K562 (cell line): ENCODE results near the gene DUOX2. TPM values are rescaled to one million over a fixed set of nuclear protein-coding genes. Genes with fewer than 3 reads are reported as not detected.
A peak's percentile ranks its signal among the peaks of the same experiment; 100 is the strongest.

Source experiments
- ARID4B ChIP-seq: sonication (generic); formaldehyde crosslinking; IDR thresholded peaks from 2 replicates; pipeline ENCODE4 v1.8.0; 2022; ENCODE audit warnings: mild to moderate bottlenecking, missing genetic modification reagents
- BHLHE40 ChIP-seq: IDR thresholded peaks from 2 replicates; pipeline ENCODE4 v1.6.1; 2011; ENCODE audit warnings: low read length, improper control_type of control experiment
- CC2D1A ChIP-seq: fragments of 450-650 bp; IDR thresholded peaks from 2 replicates; pipeline ENCODE4 v1.6.1; 2017; ENCODE audit warnings: mild to moderate bottlenecking
- E2F6 ChIP-seq, 2 experiments: IDR thresholded peaks; 2 replicates each; pipeline ENCODE4 v1.6.1; 2011; ENCODE audit warnings: borderline replicate concordance in 1 of 2, control low read depth in 1 of 2, low read depth in 1 of 2, low read length in 1 of 2, mild to moderate bottlenecking in 1 of 2, mixed read lengths in 1 of 2, moderate library complexity in 1 of 2; ENCODE audit not compliant: insufficient read depth in 1 of 2, insufficient read length in 1 of 2, poor library complexity in 1 of 2, severe bottlenecking in 1 of 2; ENCODE audit errors: extremely low read depth in 1 of 2
- FOXA3 ChIP-seq, 2 experiments: fragments of 450-650 bp in 1 of 2; sonication (generic) in 1 of 2; formaldehyde crosslinking; IDR thresholded peaks in 1 of 2; conservative IDR thresholded peaks in 1 of 2; 2 replicates each; pipeline versions ENCODE4 v1.4.0 to v1.8.0; 2020 to 2022; ENCODE audit warnings: mild to moderate bottlenecking in 2 of 2, missing genetic modification reagents in 1 of 2
- GTF2F1 ChIP-seq: IDR thresholded peaks from 2 replicates; pipeline ENCODE4 v1.6.1; 2011; ENCODE audit warnings: low read depth, low read length, improper control_type of control experiment
- HMG20B ChIP-seq: fragments of 250-450 bp; sonication (Bioruptor Pico); IDR thresholded peaks from 2 replicates; pipeline ENCODE4 v1.5.0; 2021; ENCODE audit warnings: mild to moderate bottlenecking
- HSF4 ChIP-seq: fragments of 250-450 bp; sonication (Bioruptor Pico); IDR thresholded peaks from 2 replicates; pipeline ENCODE4 v2.1.2; 2022; ENCODE audit warnings: mild to moderate bottlenecking, moderate library complexity, borderline replicate concordance
- NFIX ChIP-seq: fragments of 250-450 bp; sonication (Bioruptor Pico); IDR thresholded peaks from 2 replicates; pipeline ENCODE4 v1.4.0; 2020; ENCODE audit warnings: low read depth, mild to moderate bottlenecking, moderate library complexity
- NUFIP1 ChIP-seq: fragments of 450-650 bp; IDR thresholded peaks from 2 replicates; pipeline ENCODE4 v1.6.1; 2018; ENCODE audit not compliant: partially characterized antibody
- RBM15 ChIP-seq: fragments of 200-400 bp; formaldehyde crosslinking; IDR thresholded peaks from 2 replicates; pipeline ENCODE4 v1.6.1; 2018; ENCODE audit warnings: mild to moderate bottlenecking, low read length, moderate library complexity; ENCODE audit not compliant: insufficient read depth
- TBL1XR1 ChIP-seq, 2 experiments: IDR thresholded peaks; 2 replicates each; pipeline ENCODE4 v1.6.1; 2012; ENCODE audit warnings: improper control_type of control experiment in 2 of 2, low read length in 2 of 2, mild to moderate bottlenecking in 1 of 2
- THRAP3 ChIP-seq: fragments of 450-650 bp; IDR thresholded peaks from 2 replicates; pipeline ENCODE4 v1.6.1; 2016; ENCODE audit warnings: mild to moderate bottlenecking, inconsistent platforms, borderline replicate concordance
- ZBTB12 ChIP-seq: fragments of 250-450 bp; sonication (Bioruptor Pico); IDR thresholded peaks from 2 replicates; pipeline ENCODE4 v1.4.0; 2020
- ZBTB34 ChIP-seq: fragments of 250-450 bp; sonication (Bioruptor Pico); IDR thresholded peaks from 2 replicates; pipeline ENCODE4 v1.8.0; 2021; ENCODE audit warnings: mild to moderate bottlenecking, moderate library complexity
- ZKSCAN1 ChIP-seq: fragments of 150-350 bp; IDR thresholded peaks from 2 replicates; pipeline ENCODE4 v1.6.1; 2016; ENCODE audit warnings: low read depth, low read length
- ZNF12 ChIP-seq: sonication (generic); formaldehyde crosslinking; IDR thresholded peaks from 2 replicates; pipeline ENCODE4 v1.4.0; 2020; ENCODE audit warnings: mild to moderate bottlenecking, missing genetic modification reagents
- polyA plus RNA-seq, 8 experiments: library from polyadenylated mRNA; depleted of rRNA in 4 of 8; stranded (reverse) in 5 of 8; unstranded in 3 of 8; fragments of >200 nt; fragmentation: Nextera tagmentation in 2 of 8; fragmentation: Illumina TruSeq in 1 of 8; extraction: Ambion mirVana in 2 of 8; extraction: Trizol in 1 of 8; gene quantifications; 2 replicates each; pipeline versions ENCODE4 v1.2.1 to v1.2.3, GENCODE V29; 2011 to 2014; ENCODE audit warnings: inconsistent platforms in 1 of 8, missing spikeins in 1 of 8
- total RNA-seq, 7 experiments: library from RNA; depleted of rRNA in 6 of 7; stranded (reverse); fragments of >200 nt in 6 of 7; fragmentation: Illumina TruSeq in 2 of 7; extraction: Trizol in 2 of 7; gene quantifications; 2 replicates each; pipeline versions ENCODE4 v1.2.1 to v1.2.3, GENCODE V29; 2011 to 2021; ENCODE audit warnings: low replicate concordance in 1 of 7

DUOX2 gene
- total and polyA plus RNA-seq, 9 of the 15 experiments (the other 6 are each of a cell fraction or from before 2014, with no cell fraction given), result 0.01 to 0.03 (median 0.02) TPM; not detected in 6

DNA sequence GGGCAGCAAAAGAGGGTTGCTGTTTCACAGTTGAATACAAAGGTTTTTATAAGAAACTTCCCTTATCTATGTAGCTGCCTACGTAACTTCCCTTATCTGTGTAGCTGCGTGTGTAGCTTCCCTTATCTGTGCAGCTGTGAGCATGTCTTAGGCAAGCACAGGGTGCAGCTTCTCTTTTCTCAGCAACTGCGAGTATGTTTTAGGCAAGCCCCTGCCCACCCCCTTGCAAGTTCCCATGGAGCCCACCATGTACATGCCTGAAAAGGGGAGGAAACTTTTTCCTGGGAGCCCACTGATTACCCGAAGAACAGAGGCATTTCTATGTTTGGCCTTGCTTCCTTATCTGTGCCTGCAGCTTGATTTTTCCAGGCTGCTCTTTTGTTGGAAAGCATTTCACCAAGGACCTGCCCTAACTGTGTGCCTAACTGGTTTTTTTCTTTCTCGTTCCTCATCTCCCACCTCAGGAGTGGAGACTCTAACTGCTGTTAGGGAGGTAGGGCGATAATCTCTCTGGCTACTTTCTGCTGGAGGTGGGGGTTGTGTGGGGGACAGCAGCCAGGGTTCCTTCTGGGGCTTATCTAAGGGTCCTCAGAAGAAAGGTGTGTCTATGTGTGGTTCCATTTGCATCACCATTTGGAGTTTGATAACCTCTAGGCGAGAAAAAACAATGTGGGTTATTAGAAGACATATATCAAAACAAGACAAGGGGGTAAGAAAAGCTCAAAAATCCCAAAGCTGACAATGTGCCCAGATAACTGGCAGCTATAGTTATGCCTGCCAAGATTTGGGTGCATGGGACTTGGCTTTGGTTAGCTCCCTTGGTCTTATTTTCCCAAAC lies 65.0 kb downstream of the DUOX2 start (continued):
- peak; percentile 32 for TF ChIP-seq NUFIP1
- no peak for TF ChIP-seq ZBTB34 (CRISPR knock-in tag)
- peak; percentile 75; the same call in 1 of the 2 replicates for TF ChIP-seq HSF4 (CRISPR knock-in tag)
- TF ChIP-seq E2F6 (IDR thresholded peaks at IDR 0.05; ENCODE audit: borderline replicate concordance in 1 of 2, extremely low read depth in 1 of 2, insufficient read depth in 1 of 2, insufficient read length in 1 of 2, low read depth in 1 of 2, low read length in 1 of 2, poor library complexity in 1 of 2, severe bottlenecking in 1 of 2), result no peak
- 0 out of 2 replicates have a peak, but pooled peaks have one; percentile 37 for TF ChIP-seq ARID4B (CRISPR knock-in tag)
- no peak for TF ChIP-seq FOXA3 (CRISPR knock-in tag; conservative IDR thresholded peaks at IDR 0.05 in 1 of 2, IDR thresholded peaks at IDR 0.05 in 1 of 2)
- TF ChIP-seq CC2D1A, result peak; percentile 84
- no peak for TF ChIP-seq HMG20B
- TF ChIP-seq ZBTB12 (CRISPR knock-in tag), result peak; percentile 90
- TF ChIP-seq NFIX (CRISPR knock-in tag), result no peak
- TF ChIP-seq TBL1XR1 (IDR thresholded peaks at IDR 0.05; ENCODE audit: low read length in 2 of 2), result peak; percentile 89 to 90; a peak in 3 of 4 replicates
- TF ChIP-seq BHLHE40, result peak; percentile 79
- TF ChIP-seq RBM15, result no peak
- no peak for TF ChIP-seq THRAP3
- no peak for TF ChIP-seq ZNF12 (CRISPR knock-in tag)
- no peak for TF ChIP-seq GTF2F1
- TF ChIP-seq ZKSCAN1, result 0 out of 2 replicates have a peak, but pooled peaks have one; percentile 2
